Raji (cell line): ENCODE data around the gene COX19.

Experiments used
- POLR2A ChIP-seq: IDR thresholded peaks from 2 replicates; pipeline ENCODE4 v1.6.1; 2011; ENCODE audit warnings: low read depth, low read length, control low read depth; ENCODE audit not compliant: insufficient read depth

Gene COX19

GRCh38 chr7:935164-935873 lies 40.0 kb downstream of the COX19 start:
- TF ChIP-seq POLR2A, result no peak

GRCh38 chr7:934469-935163 lies 40.7 kb downstream of the COX19 start:
- TF ChIP-seq POLR2A, result no peak

GRCh38 chr7:932651-932975 lies 42.7 kb downstream of the COX19 start:
- no peak for TF ChIP-seq POLR2A

- TF ChIP-seq POLR2A, result no peak
These were observed 43.3 kb downstream of the COX19 start for GRCh38 chr7:931871-932650.

GRCh38 chr7:930975-931758 lies 44.2 kb downstream of the COX19 start:
- TF ChIP-seq POLR2A, result no peak

GRCh38 chr7:929311-929711 lies 46.0 kb downstream of the COX19 start:
- TF ChIP-seq POLR2A, result no peak

GRCh38 chr7:927031-927671 lies 48.2 kb downstream of the COX19 start:
- no peak for TF ChIP-seq POLR2A

- no peak for TF ChIP-seq POLR2A
These were observed 49.0 kb downstream of the COX19 start for GRCh38 chr7:926061-927030.

- TF ChIP-seq POLR2A, result no peak
These were observed 49.7 kb downstream of the COX19 start for GRCh38 chr7:925601-926000.

- TF ChIP-seq POLR2A, result no peak
These were observed 50.7 kb downstream of the COX19 start for GRCh38 chr7:924541-925231.

GRCh38 chr7:923108-924041 lies 52.0 kb downstream of the COX19 start:
- TF ChIP-seq POLR2A, result peak; percentile 40; the same call in 1 of the 2 replicates
